K562 (cell line): Measurements from ENCODE around the gene ACBD5. TPM values are rescaled to one million over a fixed set of nuclear protein-coding genes. Genes with fewer than 3 reads are reported as not detected.
A peak's percentile ranks its signal among the peaks of the same experiment; 100 is the strongest.

Experiments used
- ATAC-seq: fragments of 200-7000 bp; cut with Tn5 transposase; 3 replicates; pipeline ENCODE4 v1.9.1; 2020; ENCODE audit warnings: moderate library complexity
- BruUV-seq: library from RNA; stranded (reverse); fragments of 400-500 nt; replicated peaks from 2 replicates; lab custom pipeline; 2021; lab: Mats Ljungman, UMichigan
- CTCF ChIA-PET: fragments of 300-600 bp; formaldehyde crosslinking; extraction: SDS; loops from one replicate; lab custom pipeline; 2021; ENCODE audit warnings: low intra/inter-chr PET ratio; lab: Yijun Ruan, JAX
- POLR2A ChIA-PET: fragments of 300-600, 350-650 bp; sonication (Branson Sonifier 250); formaldehyde crosslinking; extraction: SDS; loops from one replicate; lab custom pipeline; 2021; ENCODE audit warnings: antibody characterized with exemption, inconsistent platforms; lab: Yijun Ruan, JAX
- DNase-seq, 4 experiments: peaks; one replicate each; pipeline versions ENCODE4 v3.0.0 to v3.0.0-alpha.2; 2011 to 2018; ENCODE audit warnings: low spot score in 3 of 4, mixed read lengths in 3 of 4; ENCODE audit errors: extremely low read depth in 1 of 4
- FAIRE-seq: peaks from 2 replicates; lab custom pipeline; 2011; peaks lifted over from hg19 to GRCh38; lab: Jason Lieb, UNC
- H2AFZ ChIP-seq: 2 replicates; pipeline ENCODE4 v1.6.0; 2011; ENCODE audit warnings: low read depth, low read length, control low read depth, inconsistent platforms
- H3K27ac ChIP-seq: fragments of 200-600 bp; 3 replicates; pipeline ENCODE4 v1.8.0; 2011; ENCODE audit warnings: low read depth, mild to moderate bottlenecking, control low read depth, inconsistent platforms, low read length, moderate library complexity, mixed read lengths; ENCODE audit errors: extremely low read depth
- H3K27me3 ChIP-seq, 2 experiments: fragments of 300-600 bp in 1 of 2; 2 replicates in 1 of 2; 3 replicates in 1 of 2; pipeline versions ENCODE4 v1.6.0 to v1.8.0; 2011; ENCODE audit warnings: inconsistent platforms in 2 of 2, low read length in 2 of 2, mild to moderate bottlenecking in 1 of 2, mixed read lengths in 1 of 2, moderate library complexity in 1 of 2; ENCODE audit not compliant: control insufficient read depth in 2 of 2, insufficient read depth in 2 of 2
- H3K36me3 ChIP-seq: fragments of 300-600 bp; 3 replicates; pipeline ENCODE4 v1.8.0; 2011; ENCODE audit warnings: mild to moderate bottlenecking, low read length, inconsistent platforms; ENCODE audit not compliant: control insufficient read depth, insufficient read depth
- H3K4me1 ChIP-seq, 2 experiments: fragments of 200-600 bp in 1 of 2; replicated peaks in 1 of 2; 2 replicates in 1 of 2; 3 replicates in 1 of 2; pipeline versions ENCODE4 v1.5.1 to v1.8.0; 2011; ENCODE audit warnings: inconsistent platforms in 2 of 2, low read length in 2 of 2, mild to moderate bottlenecking in 1 of 2, mixed read lengths in 1 of 2, moderate library complexity in 1 of 2; ENCODE audit not compliant: control insufficient read depth in 2 of 2, insufficient read depth in 2 of 2
- H3K4me2 ChIP-seq: 2 replicates; pipeline ENCODE4 v1.6.1; 2011; ENCODE audit warnings: low read length, control low read depth, inconsistent platforms, mixed read lengths; ENCODE audit not compliant: insufficient read depth
- H3K4me3 ChIP-seq: fragments of 200-600 bp; sonication (generic), shearing (Covaris generic); 2 replicates; pipeline ENCODE4 v1.5.1; 2016; ENCODE audit warnings: control low read depth, inconsistent platforms
- H3K79me2 ChIP-seq: fragments of 200-600 bp; 3 replicates; pipeline ENCODE4 v1.8.0; 2011; ENCODE audit warnings: low read length, inconsistent platforms; ENCODE audit not compliant: control insufficient read depth, insufficient read depth
- H3K9ac ChIP-seq, 2 experiments: 2 replicates each; pipeline versions ENCODE4 v1.6.0 to v1.6.1; 2011; ENCODE audit warnings: low read depth in 2 of 2, low read length in 2 of 2, control low read depth in 1 of 2, inconsistent platforms in 1 of 2, mild to moderate bottlenecking in 1 of 2, mixed read lengths in 1 of 2; ENCODE audit not compliant: insufficient read depth in 1 of 2
- H3K9me1 ChIP-seq: one replicate; pipeline ENCODE4 v1.6.0; 2011; ENCODE audit warnings: inconsistent platforms, mild to moderate bottlenecking, low read length, moderate library complexity; ENCODE audit not compliant: control insufficient read depth, insufficient read depth
- H3K9me3 ChIP-seq: replicated peaks from 2 replicates; pipeline ENCODE4 v1.5.1; 2011; ENCODE audit warnings: low read depth, low read length, inconsistent platforms; ENCODE audit not compliant: control insufficient read depth, insufficient read depth
- H4K20me1 ChIP-seq: replicated peaks from 2 replicates; pipeline ENCODE4 v1.6.1; 2011; ENCODE audit warnings: low read length, inconsistent platforms, mixed read lengths; ENCODE audit not compliant: control insufficient read depth, insufficient read depth
- FOSL1 ChIP-seq: fragments of 200-800 bp; sonication (Bioruptor generic); conservative IDR thresholded peaks from 2 replicates; pipeline ENCODE4 v1.6.1; 2016; ENCODE audit warnings: missing genetic modification characterization, missing compliant biosample characterization
- GABPA ChIP-seq: fragments of 200-800 bp; sonication (Bioruptor generic); conservative IDR thresholded peaks from 2 replicates; pipeline ENCODE4 v1.6.1; 2016; ENCODE audit warnings: low read depth, missing genetic modification characterization, missing compliant biosample characterization
- HDAC8 ChIP-seq: fragments of 450-650 bp; IDR thresholded peaks from 2 replicates; pipeline ENCODE4 v1.6.1; 2016; ENCODE audit warnings: mild to moderate bottlenecking, missing genetic modification characterization, moderate library complexity, missing compliant biosample characterization
- STAT5A ChIP-seq: IDR thresholded peaks from 2 replicates; pipeline ENCODE4 v1.6.1; 2012; ENCODE audit warnings: low read length, inconsistent platforms, borderline replicate concordance
- TARDBP ChIP-seq: fragments of 450-650 bp; IDR thresholded peaks from 2 replicates; pipeline ENCODE4 v1.6.1; 2016
- ZNF146 ChIP-seq: IDR thresholded peaks from one replicate; pipeline ENCODE4 v1.6.1; 2018; ENCODE audit warnings: missing compliant biosample characterization; ENCODE audit not compliant: unreplicated experiment
- WGBS: fragments of 100-300 bp; shearing (Covaris generic); methylation state at CpG from one replicate; pipeline ENCODE4 v1.1.6; 2016; ENCODE audit warnings: low coverage, mixed read lengths; ENCODE audit not compliant: insufficient coverage; ENCODE audit errors: missing lambda C conversion rate; 5-methylcytosine and 5-hydroxymethylcytosine counted together
- in situ Hi-C: fragments of 300-500 bp; cut with MboI; formaldehyde crosslinking; loops from 4 replicates; pipeline ENCODE4 v1.15.0; 2018; ENCODE audit warnings: inconsistent platforms, mixed read lengths
- intact Hi-C: fragments of 100-400 bp; cut with micrococcal nuclease; formaldehyde crosslinking; loops from 2 replicates; pipeline ENCODE4 v1.14.2; 2022
- polyA plus RNA-seq, 8 experiments: library from polyadenylated mRNA; depleted of rRNA in 4 of 8; stranded (reverse) in 5 of 8; unstranded in 3 of 8; fragments of >200 nt; fragmentation: Nextera tagmentation in 2 of 8; fragmentation: Illumina TruSeq in 1 of 8; extraction: Ambion mirVana in 2 of 8; extraction: Trizol in 1 of 8; gene quantifications; 2 replicates each; pipeline versions ENCODE4 v1.2.1 to v1.2.3, GENCODE V29; 2011 to 2014; ENCODE audit warnings: inconsistent platforms in 1 of 8, missing spikeins in 1 of 8
- total RNA-seq, 7 experiments: library from RNA; depleted of rRNA in 6 of 7; stranded (reverse); fragments of >200 nt in 6 of 7; fragmentation: Illumina TruSeq in 2 of 7; extraction: Trizol in 2 of 7; gene quantifications; 2 replicates each; pipeline versions ENCODE4 v1.2.1 to v1.2.3, GENCODE V29; 2011 to 2021; ENCODE audit warnings: low replicate concordance in 1 of 7
- TF ChIP-seq, protein P1 (sequence below): sonication (generic); formaldehyde crosslinking; IDR thresholded peaks from 2 replicates; pipeline ENCODE4 v1.5.0; 2020; ENCODE audit warnings: missing genetic modification reagents
- TF ChIP-seq, protein P2 (sequence below): fragments of 450-650 bp; IDR thresholded peaks from 2 replicates; pipeline ENCODE4 v1.6.1; 2017; ENCODE audit warnings: antibody characterized with exemption
- TF ChIP-seq, protein P3 (sequence below): fragments of 200-600 bp; sonication (generic); IDR thresholded peaks from one replicate; pipeline ENCODE4 v1.6.1; 2012; ENCODE audit warnings: mild to moderate bottlenecking, low read depth, low read length, inconsistent platforms

The ACBD5 gene
- total and polyA plus RNA-seq, 9 of the 15 experiments (the other 6 are each of a cell fraction or from before 2014, with no cell fraction given) = 1.5 to 10.3 (median 7.8) TPM

DNA sequence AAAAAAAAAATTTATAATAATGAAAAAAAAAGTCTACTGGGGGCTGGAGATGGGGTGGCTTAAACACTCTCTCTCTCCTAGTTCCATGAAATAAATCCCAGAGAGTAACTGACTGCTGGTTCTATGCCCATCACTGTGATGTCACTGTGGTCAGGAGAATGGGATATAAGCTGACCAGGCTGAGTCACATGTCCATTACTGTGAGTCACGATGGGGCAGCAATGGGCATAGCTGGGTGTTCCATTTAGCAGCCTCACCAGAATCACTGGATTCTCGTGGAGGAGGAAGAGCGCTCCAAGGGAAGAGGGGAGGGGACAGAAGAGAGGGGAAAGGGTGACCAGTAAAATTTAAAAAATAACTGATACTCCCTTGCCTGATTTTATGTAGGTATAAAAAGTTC is 48.3 kb downstream of the ACBD5 start:
- Histone ChIP-seq H3K27me3 (no peaks in the 10 kb centered on the region), H2AFZ (no peak overlapping the region), H3K27ac (no peak overlapping the region), H3K4me3 (no peak overlapping the region), H3K4me1 (no peaks in the 10 kb centered on the region), H3K36me3 (peaks cover 9% of the 10 kb centered on the region; the same call in 2 of the 3 replicates), H3K79me2 (no peaks in the 10 kb centered on the region), H4K20me1 (no peaks in the 10 kb centered on the region), H3K4me2 (no peak overlapping the region), H3K9ac (no peak overlapping the region), H3K9me1 (no peaks in the 10 kb centered on the region), H3K9me3 (no peaks in the 10 kb centered on the region)
- no TSS peak for BruUV-seq
- FAIRE-seq = no peak
- in situ Hi-C loops (no loop called here), intact Hi-C loops (no loop called here)
- ChIA-PET POLR2A (interaction anchor here (1.5 kb wide), 1 partner anchor 15 kb away, joined by 3 read pairs; no protein-coding TSS in a partner anchor), CTCF (no interaction called here)
- no peak for DNase-seq
- ATAC-seq = peak; percentile 28; the same call in 2 of the 3 replicates
- WGBS = 54% methylated on average over 3 of the region's 3 CpGs
- TF ChIP-seq, protein P1, sequence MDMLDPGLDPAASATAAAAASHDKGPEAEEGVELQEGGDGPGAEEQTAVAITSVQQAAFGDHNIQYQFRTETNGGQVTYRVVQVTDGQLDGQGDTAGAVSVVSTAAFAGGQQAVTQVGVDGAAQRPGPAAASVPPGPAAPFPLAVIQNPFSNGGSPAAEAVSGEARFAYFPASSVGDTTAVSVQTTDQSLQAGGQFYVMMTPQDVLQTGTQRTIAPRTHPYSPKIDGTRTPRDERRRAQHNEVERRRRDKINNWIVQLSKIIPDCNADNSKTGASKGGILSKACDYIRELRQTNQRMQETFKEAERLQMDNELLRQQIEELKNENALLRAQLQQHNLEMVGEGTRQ (CRISPR knock-in tag) = peak; percentile 24; the same call in 1 of the 2 replicates
- TF ChIP-seq STAT5A = no peak
- no peak for TF ChIP-seq TARDBP
- TF ChIP-seq GABPA (tag) = no peak
- TF ChIP-seq, protein P2, sequence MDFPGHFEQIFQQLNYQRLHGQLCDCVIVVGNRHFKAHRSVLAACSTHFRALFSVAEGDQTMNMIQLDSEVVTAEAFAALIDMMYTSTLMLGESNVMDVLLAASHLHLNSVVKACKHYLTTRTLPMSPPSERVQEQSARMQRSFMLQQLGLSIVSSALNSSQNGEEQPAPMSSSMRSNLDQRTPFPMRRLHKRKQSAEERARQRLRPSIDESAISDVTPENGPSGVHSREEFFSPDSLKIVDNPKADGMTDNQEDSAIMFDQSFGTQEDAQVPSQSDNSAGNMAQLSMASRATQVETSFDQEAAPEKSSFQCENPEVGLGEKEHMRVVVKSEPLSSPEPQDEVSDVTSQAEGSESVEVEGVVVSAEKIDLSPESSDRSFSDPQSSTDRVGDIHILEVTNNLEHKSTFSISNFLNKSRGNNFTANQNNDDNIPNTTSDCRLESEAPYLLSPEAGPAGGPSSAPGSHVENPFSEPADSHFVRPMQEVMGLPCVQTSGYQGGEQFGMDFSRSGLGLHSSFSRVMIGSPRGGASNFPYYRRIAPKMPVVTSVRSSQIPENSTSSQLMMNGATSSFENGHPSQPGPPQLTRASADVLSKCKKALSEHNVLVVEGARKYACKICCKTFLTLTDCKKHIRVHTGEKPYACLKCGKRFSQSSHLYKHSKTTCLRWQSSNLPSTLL = no peak
- TF ChIP-seq FOSL1 = peak; percentile 50
- no peak for TF ChIP-seq HDAC8 (tag)
- TF ChIP-seq, protein P3, sequence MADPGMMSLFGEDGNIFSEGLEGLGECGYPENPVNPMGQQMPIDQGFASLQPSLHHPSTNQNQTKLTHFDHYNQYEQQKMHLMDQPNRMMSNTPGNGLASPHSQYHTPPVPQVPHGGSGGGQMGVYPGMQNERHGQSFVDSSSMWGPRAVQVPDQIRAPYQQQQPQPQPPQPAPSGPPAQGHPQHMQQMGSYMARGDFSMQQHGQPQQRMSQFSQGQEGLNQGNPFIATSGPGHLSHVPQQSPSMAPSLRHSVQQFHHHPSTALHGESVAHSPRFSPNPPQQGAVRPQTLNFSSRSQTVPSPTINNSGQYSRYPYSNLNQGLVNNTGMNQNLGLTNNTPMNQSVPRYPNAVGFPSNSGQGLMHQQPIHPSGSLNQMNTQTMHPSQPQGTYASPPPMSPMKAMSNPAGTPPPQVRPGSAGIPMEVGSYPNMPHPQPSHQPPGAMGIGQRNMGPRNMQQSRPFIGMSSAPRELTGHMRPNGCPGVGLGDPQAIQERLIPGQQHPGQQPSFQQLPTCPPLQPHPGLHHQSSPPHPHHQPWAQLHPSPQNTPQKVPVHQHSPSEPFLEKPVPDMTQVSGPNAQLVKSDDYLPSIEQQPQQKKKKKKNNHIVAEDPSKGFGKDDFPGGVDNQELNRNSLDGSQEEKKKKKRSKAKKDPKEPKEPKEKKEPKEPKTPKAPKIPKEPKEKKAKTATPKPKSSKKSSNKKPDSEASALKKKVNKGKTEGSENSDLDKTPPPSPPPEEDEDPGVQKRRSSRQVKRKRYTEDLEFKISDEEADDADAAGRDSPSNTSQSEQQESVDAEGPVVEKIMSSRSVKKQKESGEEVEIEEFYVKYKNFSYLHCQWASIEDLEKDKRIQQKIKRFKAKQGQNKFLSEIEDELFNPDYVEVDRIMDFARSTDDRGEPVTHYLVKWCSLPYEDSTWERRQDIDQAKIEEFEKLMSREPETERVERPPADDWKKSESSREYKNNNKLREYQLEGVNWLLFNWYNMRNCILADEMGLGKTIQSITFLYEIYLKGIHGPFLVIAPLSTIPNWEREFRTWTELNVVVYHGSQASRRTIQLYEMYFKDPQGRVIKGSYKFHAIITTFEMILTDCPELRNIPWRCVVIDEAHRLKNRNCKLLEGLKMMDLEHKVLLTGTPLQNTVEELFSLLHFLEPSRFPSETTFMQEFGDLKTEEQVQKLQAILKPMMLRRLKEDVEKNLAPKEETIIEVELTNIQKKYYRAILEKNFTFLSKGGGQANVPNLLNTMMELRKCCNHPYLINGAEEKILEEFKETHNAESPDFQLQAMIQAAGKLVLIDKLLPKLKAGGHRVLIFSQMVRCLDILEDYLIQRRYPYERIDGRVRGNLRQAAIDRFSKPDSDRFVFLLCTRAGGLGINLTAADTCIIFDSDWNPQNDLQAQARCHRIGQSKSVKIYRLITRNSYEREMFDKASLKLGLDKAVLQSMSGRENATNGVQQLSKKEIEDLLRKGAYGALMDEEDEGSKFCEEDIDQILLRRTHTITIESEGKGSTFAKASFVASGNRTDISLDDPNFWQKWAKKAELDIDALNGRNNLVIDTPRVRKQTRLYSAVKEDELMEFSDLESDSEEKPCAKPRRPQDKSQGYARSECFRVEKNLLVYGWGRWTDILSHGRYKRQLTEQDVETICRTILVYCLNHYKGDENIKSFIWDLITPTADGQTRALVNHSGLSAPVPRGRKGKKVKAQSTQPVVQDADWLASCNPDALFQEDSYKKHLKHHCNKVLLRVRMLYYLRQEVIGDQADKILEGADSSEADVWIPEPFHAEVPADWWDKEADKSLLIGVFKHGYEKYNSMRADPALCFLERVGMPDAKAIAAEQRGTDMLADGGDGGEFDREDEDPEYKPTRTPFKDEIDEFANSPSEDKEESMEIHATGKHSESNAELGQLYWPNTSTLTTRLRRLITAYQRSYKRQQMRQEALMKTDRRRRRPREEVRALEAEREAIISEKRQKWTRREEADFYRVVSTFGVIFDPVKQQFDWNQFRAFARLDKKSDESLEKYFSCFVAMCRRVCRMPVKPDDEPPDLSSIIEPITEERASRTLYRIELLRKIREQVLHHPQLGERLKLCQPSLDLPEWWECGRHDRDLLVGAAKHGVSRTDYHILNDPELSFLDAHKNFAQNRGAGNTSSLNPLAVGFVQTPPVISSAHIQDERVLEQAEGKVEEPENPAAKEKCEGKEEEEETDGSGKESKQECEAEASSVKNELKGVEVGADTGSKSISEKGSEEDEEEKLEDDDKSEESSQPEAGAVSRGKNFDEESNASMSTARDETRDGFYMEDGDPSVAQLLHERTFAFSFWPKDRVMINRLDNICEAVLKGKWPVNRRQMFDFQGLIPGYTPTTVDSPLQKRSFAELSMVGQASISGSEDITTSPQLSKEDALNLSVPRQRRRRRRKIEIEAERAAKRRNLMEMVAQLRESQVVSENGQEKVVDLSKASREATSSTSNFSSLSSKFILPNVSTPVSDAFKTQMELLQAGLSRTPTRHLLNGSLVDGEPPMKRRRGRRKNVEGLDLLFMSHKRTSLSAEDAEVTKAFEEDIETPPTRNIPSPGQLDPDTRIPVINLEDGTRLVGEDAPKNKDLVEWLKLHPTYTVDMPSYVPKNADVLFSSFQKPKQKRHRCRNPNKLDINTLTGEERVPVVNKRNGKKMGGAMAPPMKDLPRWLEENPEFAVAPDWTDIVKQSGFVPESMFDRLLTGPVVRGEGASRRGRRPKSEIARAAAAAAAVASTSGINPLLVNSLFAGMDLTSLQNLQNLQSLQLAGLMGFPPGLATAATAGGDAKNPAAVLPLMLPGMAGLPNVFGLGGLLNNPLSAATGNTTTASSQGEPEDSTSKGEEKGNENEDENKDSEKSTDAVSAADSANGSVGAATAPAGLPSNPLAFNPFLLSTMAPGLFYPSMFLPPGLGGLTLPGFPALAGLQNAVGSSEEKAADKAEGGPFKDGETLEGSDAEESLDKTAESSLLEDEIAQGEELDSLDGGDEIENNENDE = no peak
- TF ChIP-seq ZNF146 (CRISPR knock-in tag) = no peak
